Measurements from ENCODE around the gene USP47.

The USP47 gene

GRCh38 chr11:12001186-12001585 lies 159.4 kb downstream of the USP47 start:
- DNase-seq (ENCODE audit: low read depth), result no peak

GRCh38 chr11:12003336-12003735 lies 161.6 kb downstream of the USP47 start:
- no peak for DNase-seq (ENCODE audit: low read depth)

- no peak for DNase-seq (ENCODE audit: low read depth)
These were observed 162.0 kb downstream of the USP47 start for GRCh38 chr11:12003815-12004214.

- no peak for DNase-seq (ENCODE audit: low read depth)
These were observed 163.3 kb downstream of the USP47 start for GRCh38 chr11:12005061-12005460.

GRCh38 chr11:12005476-12005875 lies 163.7 kb downstream of the USP47 start:
- peak; percentile 64 for DNase-seq (ENCODE audit: low read depth)

- DNase-seq (ENCODE audit: low read depth), result no peak
These were observed 164.9 kb downstream of the USP47 start for GRCh38 chr11:12006552-12007229.

GRCh38 chr11:12007230-12007593 lies 165.4 kb downstream of the USP47 start:
- no peak for DNase-seq (ENCODE audit: low read depth)

- DNase-seq (ENCODE audit: low read depth), result no peak
These were observed 166.3 kb downstream of the USP47 start, which contains the start of gene DKK3 for GRCh38 chr11:12007769-12008737. Gene DKK3 (minus strand): TSS chr11:12008626. CDS start chr11:12008582, 44 bp downstream.

Data from GM04504 (cell line).